Measurements from ENCODE around the gene CDH4. TPM values are rescaled to one million over a fixed set of nuclear protein-coding genes. Genes with fewer than 3 reads are reported as not detected.

The CDH4 gene
- total and polyA plus RNA-seq, 2 of the 8 experiments (the other 6 are each of a cell fraction or from before 2014, with no cell fraction given), result 4.3 to 7.9 TPM

DNA sequence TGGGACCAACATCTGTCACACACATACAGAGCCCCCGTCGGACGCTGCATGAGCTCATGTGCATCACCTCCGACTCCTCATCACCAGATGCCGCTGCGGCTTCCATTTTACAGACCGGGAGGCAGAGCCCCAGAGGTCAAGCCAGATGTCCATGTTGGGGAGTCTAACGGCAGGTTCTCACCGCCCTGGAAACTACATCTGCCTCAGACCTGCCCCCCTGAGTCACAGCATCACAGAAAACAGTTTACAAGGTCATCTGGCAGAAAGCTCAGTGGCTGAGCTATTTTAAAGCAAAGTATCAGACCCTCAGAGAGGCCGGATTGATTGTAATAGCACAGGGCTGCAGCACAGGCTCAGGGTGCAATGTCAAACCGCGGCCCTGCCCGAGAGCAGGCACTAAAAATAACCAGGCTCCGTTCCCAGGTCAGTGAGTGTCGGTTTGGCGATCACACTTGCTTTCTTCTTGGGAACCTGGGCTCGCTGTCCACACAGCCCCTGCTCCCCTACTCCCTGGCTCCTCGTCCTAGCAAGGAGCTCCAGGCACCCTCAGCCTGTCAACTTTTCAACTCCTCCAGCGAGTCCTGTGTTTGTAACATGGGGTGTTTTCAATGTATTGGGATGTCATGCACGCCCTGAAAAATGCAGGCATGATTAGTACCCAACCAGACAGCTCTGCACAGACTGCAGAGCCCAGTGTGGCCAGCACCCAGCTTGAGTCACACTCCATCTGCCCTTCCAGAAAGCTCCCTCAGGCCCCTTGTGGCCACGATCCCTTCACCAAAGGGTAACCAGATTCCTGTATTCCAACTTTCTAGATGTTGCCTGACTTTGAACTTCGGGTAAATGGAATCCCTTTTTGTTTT lies 264.5 kb downstream of the CDH4 start (continued):
- TF ChIP-seq SAP30 (IDR thresholded peaks at IDR 0.05; ENCODE audit: insufficient read depth, insufficient replicate concordance, low read length) (no peak), RAD21 (IDR thresholded peaks at IDR 0.05 in 1 of 2, conservative IDR thresholded peaks at IDR 0.05 in 1 of 2; ENCODE audit: low read depth in 2 of 2, low read length in 2 of 2) (no peak), CHD1 (IDR thresholded peaks at IDR 0.05; ENCODE audit: low read depth, low read length) (no peak)

All from H1 (cell line).